HepG2 (cell line): ENCODE results near the gene SEPHS2. TPM values are rescaled to one million over a fixed set of nuclear protein-coding genes. Genes with fewer than 3 reads are reported as not detected.
A peak's percentile ranks its signal among the peaks of the same experiment; 100 is the strongest.

Experiments used
- CEBPB ChIP-seq: IDR thresholded peaks from 2 replicates; pipeline ENCODE4 v1.6.1; 2011; ENCODE audit warnings: low read depth, low read length, improper control_type of control experiment, borderline replicate concordance
- DMAP1 ChIP-seq: IDR thresholded peaks from 2 replicates; pipeline ENCODE4 v1.6.1; 2016
- DZIP1 ChIP-seq: sonication (generic); formaldehyde crosslinking; IDR thresholded peaks from 2 replicates; pipeline ENCODE4 v1.5.0; 2020; ENCODE audit warnings: mild to moderate bottlenecking, missing genetic modification reagents
- FLYWCH1 ChIP-seq: sonication (generic); formaldehyde crosslinking; IDR thresholded peaks from 2 replicates; pipeline ENCODE4 v1.8.1; 2023; ENCODE audit warnings: mild to moderate bottlenecking, missing genetic modification reagents
- GTF2F1 ChIP-seq: fragments of 150-350 bp; IDR thresholded peaks from 2 replicates; pipeline ENCODE4 v1.6.1; 2014; ENCODE audit warnings: low read length
- HMGA1 ChIP-seq: sonication (generic); formaldehyde crosslinking; conservative IDR thresholded peaks from 2 replicates; pipeline ENCODE4 v1.4.0; 2020; ENCODE audit warnings: missing genetic modification reagents
- HOXA9 ChIP-seq: sonication (generic); formaldehyde crosslinking; IDR thresholded peaks from 2 replicates; pipeline ENCODE4 v1.8.1; 2022; ENCODE audit warnings: missing genetic modification reagents, mild to moderate bottlenecking, moderate library complexity, borderline replicate concordance
- IKZF1 ChIP-seq: fragments of 450-650 bp; IDR thresholded peaks from 2 replicates; pipeline ENCODE4 v1.7.1; 2016
- ISX ChIP-seq: sonication (generic); formaldehyde crosslinking; conservative IDR thresholded peaks from 2 replicates; pipeline ENCODE4 v1.5.0; 2020; ENCODE audit warnings: missing genetic modification reagents
- KDM2A ChIP-seq: sonication (generic); formaldehyde crosslinking; IDR thresholded peaks from 2 replicates; pipeline ENCODE4 v1.4.0; 2020; ENCODE audit warnings: low read depth, missing genetic modification reagents, borderline replicate concordance
- MYNN ChIP-seq: sonication (generic); formaldehyde crosslinking; IDR thresholded peaks from 2 replicates; pipeline ENCODE4 v1.4.0; 2020; ENCODE audit warnings: mild to moderate bottlenecking, low read depth, missing genetic modification reagents
- NFE2 ChIP-seq: sonication (generic); formaldehyde crosslinking; IDR thresholded peaks from 2 replicates; pipeline ENCODE4 v1.4.0; 2020; ENCODE audit warnings: missing genetic modification reagents
- NKX3-1 ChIP-seq: sonication (generic); formaldehyde crosslinking; IDR thresholded peaks from 2 replicates; pipeline ENCODE4 v1.5.0; 2020; ENCODE audit warnings: missing genetic modification reagents
- NR2F6 ChIP-seq, 2 experiments: IDR thresholded peaks; 2 replicates each; pipeline ENCODE4 v1.6.1; 2016; ENCODE audit warnings: antibody characterized with exemption in 1 of 2, mild to moderate bottlenecking in 1 of 2
- PHF20 ChIP-seq: sonication (generic); formaldehyde crosslinking; IDR thresholded peaks from 2 replicates; pipeline ENCODE4 v1.5.0; 2020; ENCODE audit warnings: mild to moderate bottlenecking, missing genetic modification reagents
- SP1 ChIP-seq, 2 experiments: fragments of 450-650 bp in 1 of 2; sonication (generic) in 1 of 2; formaldehyde crosslinking in 1 of 2; IDR thresholded peaks; 2 replicates each; pipeline versions ENCODE4 v1.4.0 to v1.6.1; 2016 to 2020; ENCODE audit warnings: missing genetic modification reagents in 1 of 2
- SP2 ChIP-seq: sonication (generic); formaldehyde crosslinking; IDR thresholded peaks from 2 replicates; pipeline ENCODE4 v1.5.1; 2020; ENCODE audit warnings: mild to moderate bottlenecking, missing genetic modification reagents
- TOPORS ChIP-seq: sonication (generic); formaldehyde crosslinking; IDR thresholded peaks from 2 replicates; pipeline ENCODE4 v1.8.0; 2023; ENCODE audit warnings: mild to moderate bottlenecking, missing genetic modification reagents
- ZBTB21 ChIP-seq: sonication (generic); formaldehyde crosslinking; IDR thresholded peaks from 2 replicates; pipeline ENCODE4 v1.4.0; 2020; ENCODE audit warnings: missing genetic modification reagents
- ZBTB44 ChIP-seq: sonication (generic); formaldehyde crosslinking; IDR thresholded peaks from 2 replicates; pipeline ENCODE4 v1.4.0; 2020; ENCODE audit warnings: missing genetic modification reagents
- ZNF7 ChIP-seq: IDR thresholded peaks from 2 replicates; pipeline ENCODE4 v1.6.1; 2016; ENCODE audit warnings: missing biosample characterization, missing genetic modification reagents
- polyA plus RNA-seq, 8 experiments: library from polyadenylated mRNA; depleted of rRNA in 3 of 8; stranded (reverse) in 7 of 8; unstranded in 1 of 8; fragments of >200 nt; fragmentation: Illumina TruSeq in 4 of 8; extraction: Trizol in 4 of 8; gene quantifications; 2 replicates each; pipeline versions ENCODE4 v1.2.1 to v1.2.3, GENCODE V29; 2011 to 2016; ENCODE audit warnings: low read depth in 4 of 8, missing spikeins in 1 of 8, mixed read lengths in 1 of 8; ENCODE audit not compliant: insufficient read depth in 1 of 8
- total RNA-seq, 5 experiments: library from RNA; depleted of rRNA; stranded (reverse); fragments of >200 nt; fragmentation: Illumina TruSeq; extraction: Trizol; gene quantifications; 2 replicates each; pipeline ENCODE4 v1.2.3, GENCODE V29; 2016; ENCODE audit warnings: low read depth in 1 of 5
- TF ChIP-seq, protein P1 (sequence below): sonication (generic); formaldehyde crosslinking; IDR thresholded peaks from 2 replicates; pipeline ENCODE4 v1.4.0; 2020; ENCODE audit warnings: mild to moderate bottlenecking, missing genetic modification reagents
- TF ChIP-seq, protein P2 (sequence below): sonication (generic); formaldehyde crosslinking; IDR thresholded peaks from 2 replicates; pipeline ENCODE4 v1.5.0; 2020; ENCODE audit warnings: missing genetic modification reagents, mild to moderate bottlenecking, borderline replicate concordance
- TF ChIP-seq, protein P3 (sequence below): sonication (generic); formaldehyde crosslinking; IDR thresholded peaks from 2 replicates; pipeline ENCODE4 v1.4.0; 2020; ENCODE audit warnings: missing genetic modification reagents, borderline replicate concordance

SEPHS2 gene
- total and polyA plus RNA-seq, 2 of the 13 experiments (the other 11 are each of a cell fraction or from before 2014, with no cell fraction given): 20.7 to 127 TPM

DNA sequence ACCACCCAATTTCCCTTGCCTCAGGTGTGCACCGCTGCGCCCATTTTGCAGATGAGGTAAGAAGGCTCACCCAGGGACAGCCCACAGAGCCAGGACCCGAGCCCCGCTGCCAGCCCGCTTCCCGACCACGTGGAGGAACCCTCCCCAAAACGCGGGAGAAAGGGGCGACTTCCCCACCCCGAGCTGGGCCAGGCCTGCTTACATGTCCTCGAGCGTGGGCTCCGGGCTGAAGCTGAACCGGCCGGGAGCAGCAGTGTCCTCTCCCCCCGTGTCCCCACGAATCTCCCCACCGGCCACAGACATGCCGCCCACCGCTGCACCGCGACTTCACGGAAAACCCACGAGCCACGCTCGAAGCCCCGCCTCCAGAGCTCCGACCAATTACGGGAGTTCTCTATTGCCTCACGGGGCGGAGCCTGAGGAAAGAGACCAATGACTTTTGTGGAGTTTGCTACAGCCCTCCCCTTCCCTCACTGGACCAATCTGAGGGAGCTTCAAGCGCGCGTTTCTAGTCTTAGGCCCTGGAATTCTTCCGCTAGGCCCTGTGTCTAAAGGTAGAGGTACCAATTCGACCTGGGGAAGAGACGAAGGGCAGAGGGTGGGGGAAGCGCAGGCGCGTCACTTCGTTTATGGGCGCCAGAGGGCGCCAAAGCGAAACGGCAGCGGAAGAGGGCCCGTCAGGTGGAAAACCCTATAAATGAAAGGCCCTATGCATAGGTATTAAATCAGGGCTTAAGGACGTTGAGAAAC is 15.8 kb downstream of the SEPHS2 start, which contains the start of gene DCTPP1 (continued):
- TF ChIP-seq DZIP1 (CRISPR knock-in tag) (no peak), SP1 (IDR thresholded peaks at IDR 0.05) (no peak), SP1 (CRISPR knock-in tag; IDR thresholded peaks at IDR 0.05) (peak; percentile 92), GTF2F1 (no peak), NKX3-1 (CRISPR knock-in tag) (no peak; the same call in none of the 2 replicates), IKZF1 (no peak), DMAP1 (CRISPR knock-in tag) (peak; percentile 76), TOPORS (CRISPR knock-in tag) (peak; percentile 95), PHF20 (peak; percentile 83), ZBTB44 (CRISPR knock-in tag) (no peak), HOXA9 (no peak), NR2F6 (IDR thresholded peaks at IDR 0.05) (peak; percentile 54; the same call in 1 of the 2 replicates), NR2F6 (CRISPR knock-in tag; IDR thresholded peaks at IDR 0.05) (peak; percentile 63), KDM2A (CRISPR knock-in tag) (peak; percentile 93), FLYWCH1 (no peak), ZNF7 (CRISPR knock-in tag) (no peak), SP2 (peak; percentile 92), ZBTB21 (CRISPR knock-in tag) (no peak; the same call in 1 of the 2 replicates), NFE2 (CRISPR knock-in tag) (no peak), CEBPB (peak; percentile 93), HMGA1 (CRISPR knock-in tag) (no peak), MYNN (CRISPR knock-in tag) (no peak; the same call in 1 of the 2 replicates), ISX (CRISPR knock-in tag) (0 out of 2 replicates have a peak, but pooled peaks have one; percentile 17)
- TF ChIP-seq, protein P1, sequence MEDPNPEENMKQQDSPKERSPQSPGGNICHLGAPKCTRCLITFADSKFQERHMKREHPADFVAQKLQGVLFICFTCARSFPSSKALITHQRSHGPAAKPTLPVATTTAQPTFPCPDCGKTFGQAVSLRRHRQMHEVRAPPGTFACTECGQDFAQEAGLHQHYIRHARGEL (CRISPR knock-in tag): peak; percentile 81; the same call in 1 of the 2 replicates
- TF ChIP-seq, protein P2, sequence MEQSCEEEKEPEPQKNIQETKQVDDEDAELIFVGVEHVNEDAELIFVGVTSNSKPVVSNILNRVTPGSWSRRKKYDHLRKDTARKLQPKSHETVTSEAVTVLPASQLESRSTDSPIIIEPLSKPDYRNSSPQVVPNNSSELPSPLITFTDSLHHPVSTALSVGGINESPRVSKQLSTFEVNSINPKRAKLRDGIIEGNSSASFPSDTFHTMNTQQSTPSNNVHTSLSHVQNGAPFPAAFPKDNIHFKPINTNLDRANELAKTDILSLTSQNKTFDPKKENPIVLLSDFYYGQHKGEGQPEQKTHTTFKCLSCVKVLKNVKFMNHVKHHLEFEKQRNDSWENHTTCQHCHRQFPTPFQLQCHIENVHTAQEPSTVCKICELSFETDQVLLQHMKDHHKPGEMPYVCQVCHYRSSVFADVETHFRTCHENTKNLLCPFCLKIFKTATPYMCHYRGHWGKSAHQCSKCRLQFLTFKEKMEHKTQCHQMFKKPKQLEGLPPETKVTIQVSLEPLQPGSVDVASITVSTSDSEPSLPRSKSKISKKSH: peak; percentile 87
- TF ChIP-seq, protein P3, sequence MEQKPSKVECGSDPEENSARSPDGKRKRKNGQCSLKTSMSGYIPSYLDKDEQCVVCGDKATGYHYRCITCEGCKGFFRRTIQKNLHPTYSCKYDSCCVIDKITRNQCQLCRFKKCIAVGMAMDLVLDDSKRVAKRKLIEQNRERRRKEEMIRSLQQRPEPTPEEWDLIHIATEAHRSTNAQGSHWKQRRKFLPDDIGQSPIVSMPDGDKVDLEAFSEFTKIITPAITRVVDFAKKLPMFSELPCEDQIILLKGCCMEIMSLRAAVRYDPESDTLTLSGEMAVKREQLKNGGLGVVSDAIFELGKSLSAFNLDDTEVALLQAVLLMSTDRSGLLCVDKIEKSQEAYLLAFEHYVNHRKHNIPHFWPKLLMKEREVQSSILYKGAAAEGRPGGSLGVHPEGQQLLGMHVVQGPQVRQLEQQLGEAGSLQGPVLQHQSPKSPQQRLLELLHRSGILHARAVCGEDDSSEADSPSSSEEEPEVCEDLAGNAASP (CRISPR knock-in tag): peak; percentile 35
